ENCODE measurements around the gene HPCAL1.

DNA sequence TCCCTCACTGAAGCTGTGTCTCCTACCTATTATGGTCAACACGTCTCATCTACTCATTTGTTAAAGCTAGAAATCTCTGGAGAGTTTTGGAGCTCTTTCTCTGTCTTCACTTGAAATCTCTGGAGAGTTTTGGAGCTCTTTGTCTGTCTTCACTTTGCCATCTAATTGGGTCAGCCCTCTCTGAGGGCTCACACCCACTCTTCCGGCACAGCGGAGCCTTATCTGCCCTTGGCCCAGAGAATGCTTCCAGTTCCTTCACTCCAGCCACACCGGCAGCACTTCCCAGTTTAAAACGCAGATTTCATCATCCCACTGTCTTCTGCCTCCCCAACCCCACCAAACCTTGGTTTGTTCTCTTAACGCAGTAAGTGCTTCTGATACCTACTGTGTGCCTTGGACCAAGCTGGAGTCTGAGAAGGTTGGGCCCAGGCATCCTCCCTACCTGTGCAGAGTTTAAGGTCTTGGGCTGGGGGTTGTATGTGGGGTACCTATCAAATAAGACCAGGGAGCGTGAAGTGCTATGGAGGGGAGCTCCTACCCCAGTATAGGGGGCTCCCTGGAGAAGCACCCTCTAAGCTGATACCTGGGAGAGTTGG lies 5.0 kb downstream of the HPCAL1 start:
- TF ChIP-seq POLR2A (IDR thresholded peaks at IDR 0.05; ENCODE audit: low read depth, low read length) (no peak), POLR2AphosphoS5 (IDR thresholded peaks at IDR 0.05; ENCODE audit: low read depth, low read length) (no peak), TAF1 (IDR thresholded peaks at IDR 0.05; ENCODE audit: low read depth, low read length) (no peak)

All from GM12891 (cell line).